GM23248 (cell line): ENCODE data around the gene TAS2R41. TPM values are rescaled to one million over a fixed set of nuclear protein-coding genes. Genes with fewer than 3 reads are reported as not detected.

Source experiments
- DNase-seq: peaks from one replicate; pipeline ENCODE4 v3.0.0-alpha.2; 2015
- H2AFZ ChIP-seq: fragments of 200-600 bp; sonication (generic); 2 replicates; pipeline ENCODE4 v1.6.1; 2016; ENCODE audit warnings: antibody characterized with exemption
- H3F3A ChIP-seq: fragments of 200-600 bp; sonication (generic); 2 replicates; pipeline ENCODE4 v1.6.1; 2016; ENCODE audit warnings: mild to moderate bottlenecking, antibody characterized with exemption, mixed run types; ENCODE audit not compliant: insufficient read depth
- H3K27ac ChIP-seq: fragments of 200-600 bp; sonication (generic); 2 replicates; pipeline ENCODE4 v1.5.1; 2016; ENCODE audit warnings: mild to moderate bottlenecking
- H3K27me3 ChIP-seq: fragments of 200-600 bp; sonication (generic); replicated peaks from 2 replicates; pipeline ENCODE4 v1.6.1; 2016; ENCODE audit warnings: mild to moderate bottlenecking; ENCODE audit not compliant: insufficient read depth
- H3K36me3 ChIP-seq: fragments of 200-600 bp; sonication (generic); 2 replicates; pipeline ENCODE4 v1.6.1; 2016; ENCODE audit warnings: low read depth, mild to moderate bottlenecking
- H3K4me1 ChIP-seq: fragments of 200-600 bp; sonication (generic); 2 replicates; pipeline ENCODE4 v1.6.1; 2016; ENCODE audit warnings: mild to moderate bottlenecking; ENCODE audit not compliant: insufficient read depth
- H3K4me2 ChIP-seq: fragments of 200-600 bp; sonication (generic); one replicate; pipeline ENCODE4 v1.6.1; 2016; ENCODE audit warnings: mild to moderate bottlenecking; ENCODE audit not compliant: unreplicated experiment
- H3K4me3 ChIP-seq: fragments of 200-600 bp; sonication (generic); 2 replicates; pipeline ENCODE4 v1.5.1; 2016; ENCODE audit warnings: mild to moderate bottlenecking
- H3K79me2 ChIP-seq: fragments of 200-600 bp; sonication (generic); 2 replicates; pipeline ENCODE4 v1.6.1; 2016; ENCODE audit warnings: mild to moderate bottlenecking; ENCODE audit not compliant: insufficient read depth
- H3K9ac ChIP-seq: fragments of 200-600 bp; sonication (generic); 2 replicates; pipeline ENCODE4 v1.6.1; 2016; ENCODE audit warnings: mild to moderate bottlenecking
- H3K9me2 ChIP-seq: fragments of 200-600 bp; sonication (generic); 2 replicates; pipeline ENCODE4 v1.6.1; 2016; ENCODE audit warnings: mixed run types, mild to moderate bottlenecking, moderate library complexity; ENCODE audit not compliant: insufficient read depth
- H3K9me3 ChIP-seq: fragments of 200-600 bp; sonication (generic); one replicate; pipeline ENCODE4 v1.6.1; 2017; ENCODE audit warnings: low read depth
- H4K20me1 ChIP-seq: fragments of 200-600 bp; sonication (generic); 2 replicates; pipeline ENCODE4 v1.6.0; 2016; ENCODE audit not compliant: insufficient read depth
- EZH2 ChIP-seq: fragments of 200-600 bp; sonication (generic); IDR thresholded peaks from 2 replicates; pipeline ENCODE4 v1.6.1; 2018; ENCODE audit warnings: antibody characterized with exemption, mild to moderate bottlenecking; ENCODE audit not compliant: insufficient read depth, poor library complexity, severe bottlenecking
- EZH2phosphoT487 ChIP-seq: fragments of 200-600 bp; sonication (generic); IDR thresholded peaks from 2 replicates; pipeline ENCODE4 v1.6.1; 2018; ENCODE audit warnings: antibody characterized with exemption, moderate library complexity, mild to moderate bottlenecking, low read depth; ENCODE audit not compliant: insufficient read depth
- WGBS, 2 experiments: methylation state at CpG; one replicate each; pipeline ENCODE4 v1.1.6; 2015 to 2017; ENCODE audit warnings: low lambda C conversion rate in 2 of 2, low coverage in 1 of 2; ENCODE audit errors: missing lambda C conversion rate in 2 of 2; 5-methylcytosine and 5-hydroxymethylcytosine counted together
- in situ Hi-C: fragments of 300-500 bp; cut with MboI; formaldehyde crosslinking; loops from 2 replicates; pipeline ENCODE4 v1.15.0; 2020
- polyA plus RNA-seq: library from polyadenylated mRNA; unstranded; fragments of >200 nt; fragmentation: Nextera tagmentation; extraction: Ambion mirVana; gene quantifications from 2 replicates; pipeline ENCODE4 v1.2.1, GENCODE V29; 2016
- total RNA-seq: library from RNA; depleted of rRNA; stranded (reverse); fragments of >200 nt; shearing (Covaris generic); gene quantifications from 2 replicates; pipeline ENCODE4 v1.2.3, GENCODE V29; 2014

Gene TAS2R41
- total and polyA plus RNA-seq, 2 experiments from 2014 or later: not detected

DNA sequence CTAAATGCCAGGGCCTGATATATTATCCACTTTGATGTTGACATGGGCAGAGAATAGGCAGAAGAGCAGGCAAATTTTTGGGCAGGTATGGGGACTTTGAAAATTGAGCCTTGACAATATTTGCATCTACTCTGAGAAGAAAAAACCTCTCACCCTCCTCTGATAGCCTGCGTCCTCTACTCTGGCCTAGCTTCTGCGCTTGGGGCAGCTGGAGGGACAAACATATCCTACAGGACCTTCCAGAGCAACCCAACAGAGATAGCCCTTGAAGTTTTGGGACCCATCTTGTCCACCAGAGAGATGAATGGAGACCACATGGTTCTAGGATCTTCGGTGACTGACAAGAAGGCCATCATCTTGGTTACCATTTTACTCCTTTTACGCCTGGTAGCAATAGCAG, 34.5 kb upstream of the TAS2R41 start, which contains the start of gene TAS2R60:
TAS2R60 (plus strand) TSS at position 301 of the 400 bp plus-strand sequence; CDS start at position 301, 0 bp downstream.
- no peak within 1 kb of the TSS for H2AFZ ChIP-seq
- 81 to 88% methylated on average over 4 of the region's 4 CpGs for whole genome bisulfite sequencing, 2 experiments
- H4K20me1 ChIP-seq: no peaks in the 10 kb centered on the region
- TF ChIP-seq EZH2phosphoT487: no peak
- no peak within 1 kb of the TSS for H3K9ac ChIP-seq
- H3K4me3 ChIP-seq: no peak within 1 kb of the TSS
- no peaks in the 10 kb centered on the region for H3K4me1 ChIP-seq
- H3K27ac ChIP-seq: no peak within 1 kb of the TSS
- no peaks in the 10 kb centered on the region for H3K9me3 ChIP-seq
- H3K4me2 ChIP-seq: no peak within 1 kb of the TSS
- H3K27me3 ChIP-seq: no peaks in the 10 kb centered on the region
- no peaks in the 10 kb centered on the region for H3K9me2 ChIP-seq
- in situ Hi-C loops: no loop called here
- H3K36me3 ChIP-seq: no peaks in the 10 kb centered on the region
- H3K79me2 ChIP-seq: no peaks in the 10 kb centered on the region
- H3F3A ChIP-seq: no peaks in the 10 kb centered on the region
- no peak for DNase-seq

- Histone ChIP-seq H3K79me2 (no peaks in the 10 kb centered on the region), H3K4me1 (no peaks in the 10 kb centered on the region), H3K9me3 (no peaks in the 10 kb centered on the region), H3K27ac (no peak overlapping the region), H3K9me2 (no peaks in the 10 kb centered on the region), H3K27me3 (no peaks in the 10 kb centered on the region), H3K4me2 (no peak overlapping the region), H3K9ac (no peak overlapping the region), H3F3A (no peaks in the 10 kb centered on the region), H3K36me3 (no peaks in the 10 kb centered on the region), H2AFZ (no peak overlapping the region), H3K4me3 (no peak overlapping the region), H4K20me1 (no peaks in the 10 kb centered on the region)
- in situ Hi-C loops: no loop called here
- no peak for DNase-seq
- 91 to 95% methylated on average over 6 of the region's 6 CpGs for whole genome bisulfite sequencing, 2 experiments
- TF ChIP-seq EZH2phosphoT487: no peak
Observed at GRCh38 chr7:143444063-143444782, 33.5 kb upstream of the TAS2R41 start.

DNA sequence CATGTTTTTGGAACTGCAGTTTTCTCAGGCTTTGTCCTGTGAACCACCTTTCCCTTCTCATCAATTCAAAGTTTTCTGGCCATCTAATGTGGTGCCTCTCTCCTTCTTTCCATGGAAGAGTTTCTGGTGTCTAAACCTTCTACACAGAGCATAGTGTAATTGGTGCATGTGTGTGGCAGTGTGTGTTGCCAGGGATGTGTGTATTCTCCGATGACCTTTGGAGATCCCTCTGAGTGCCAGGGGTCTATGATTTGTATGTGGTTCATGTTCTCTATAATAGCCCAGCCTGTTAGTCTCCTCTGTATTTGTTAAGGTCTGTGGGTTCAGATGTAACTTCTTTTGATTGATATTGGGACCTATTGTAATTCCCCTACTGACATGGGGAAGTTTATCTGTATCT, 32.9 kb upstream of the TAS2R41 start:
- no peaks in the 10 kb centered on the region for H3F3A ChIP-seq
- in situ Hi-C loops: no loop called here
- H4K20me1 ChIP-seq: no peaks in the 10 kb centered on the region
- no peak overlapping the region for H2AFZ ChIP-seq
- DNase-seq: no peak
- no peaks in the 10 kb centered on the region for H3K9me2 ChIP-seq
- H3K9ac ChIP-seq: no peak overlapping the region
- H3K9me3 ChIP-seq: no peaks in the 10 kb centered on the region
- H3K27me3 ChIP-seq: no peaks in the 10 kb centered on the region
- no peak overlapping the region for H3K4me3 ChIP-seq
- H3K4me2 ChIP-seq: no peak overlapping the region
- no peak overlapping the region for H3K27ac ChIP-seq
- TF ChIP-seq EZH2phosphoT487 (no peak), EZH2 (no peak)
- H3K79me2 ChIP-seq: no peaks in the 10 kb centered on the region
- H3K36me3 ChIP-seq: no peaks in the 10 kb centered on the region
- H3K4me1 ChIP-seq: no peaks in the 10 kb centered on the region
- 92 to 95% methylated on average over 1 of the region's 1 CpG for WGBS, 2 experiments

- Histone ChIP-seq H3K4me1 (0 out of 2 replicates have a peak, but pooled peaks cover 2% of the 10 kb centered on the region), H3K4me2 (no peak overlapping the region), H4K20me1 (no peaks in the 10 kb centered on the region), H3K9me3 (no peaks in the 10 kb centered on the region), H3K27ac (no peak overlapping the region), H3K9me2 (no peaks in the 10 kb centered on the region), H3K27me3 (no peaks in the 10 kb centered on the region), H3K79me2 (no peaks in the 10 kb centered on the region), H2AFZ (no peak overlapping the region), H3K9ac (no peak overlapping the region), H3K36me3 (no peaks in the 10 kb centered on the region), H3K4me3 (no peak overlapping the region), H3F3A (no peaks in the 10 kb centered on the region)
- WGBS, 2 experiments: 65 to 70% methylated on average over 3 of the region's 3 CpGs
- DNase-seq: no peak
- TF ChIP-seq EZH2 (no peak), EZH2phosphoT487 (no peak)
- in situ Hi-C loops: no loop called here
Observed at GRCh38 chr7:143447466-143447865, 30.2 kb upstream of the TAS2R41 start.

GRCh38 chr7:143448429-143448828, 29.2 kb upstream of the TAS2R41 start:
- Histone ChIP-seq H3K79me2 (no peaks in the 10 kb centered on the region), H3K4me2 (no peak overlapping the region), H3K4me1 (0 out of 2 replicates have a peak, but pooled peaks cover 6% of the 10 kb centered on the region), H3F3A (no peaks in the 10 kb centered on the region), H3K4me3 (no peak overlapping the region), H3K9ac (no peak overlapping the region), H3K27ac (no peak overlapping the region), H3K9me3 (no peaks in the 10 kb centered on the region), H2AFZ (no peak overlapping the region), H3K27me3 (no peaks in the 10 kb centered on the region), H4K20me1 (no peaks in the 10 kb centered on the region), H3K9me2 (no peaks in the 10 kb centered on the region), H3K36me3 (no peaks in the 10 kb centered on the region)
- 90 to 91% methylated on average over 5 of the region's 5 CpGs for WGBS, 2 experiments
- TF ChIP-seq EZH2 (no peak), EZH2phosphoT487 (no peak)
- in situ Hi-C loops: no loop called here
- no peak for DNase-seq
